Mucosa of descending colon (tissue), 3 donors: Measurements from ENCODE around the gene BCAT1. TPM values are rescaled to one million over a fixed set of nuclear protein-coding genes. Genes with fewer than 3 reads are reported as not detected.

Source experiments
- ATAC-seq: fragments of 200-7000 bp; cut with Tn5 transposase; one replicate; pipeline ENCODE4 v1.9.1; 2020; ENCODE audit warnings: mild to moderate bottlenecking, moderate library complexity
- DNase-seq, 3 donors: peaks; one replicate each; pipeline ENCODE4 v3.0.0-alpha.2; 2020
- H3K36me3 ChIP-seq: fragments of 200-600 bp; one replicate; pipeline ENCODE4 v1.8.0; 2021; ENCODE audit warnings: low read depth, mild to moderate bottlenecking
- H3K4me1 ChIP-seq: fragments of 200-600 bp; one replicate; pipeline ENCODE4 v1.8.0; 2021; ENCODE audit warnings: low read depth, mild to moderate bottlenecking
- H3K4me3 ChIP-seq: fragments of 200-600 bp; one replicate; pipeline ENCODE4 v1.8.0; 2021; ENCODE audit warnings: mild to moderate bottlenecking
- H3K9me3 ChIP-seq: fragments of 200-600 bp; one replicate; pipeline ENCODE4 v1.8.0; 2021; ENCODE audit warnings: mild to moderate bottlenecking
- CTCF ChIP-seq: fragments of 200-600 bp; IDR thresholded peaks from one replicate; pipeline ENCODE4 v1.8.0; 2022; ENCODE audit warnings: antibody characterized with exemption, mild to moderate bottlenecking
- intact Hi-C, 2 donors: fragments of 100-400 bp; cut with DNase I in 1 of 2; cut with micrococcal nuclease in 1 of 2; formaldehyde crosslinking; loops; one replicate each; pipeline versions ENCODE4 v1.11.0 to v1.11.1; 2022; cut with DNase I, micrococcal nuclease
- total RNA-seq, 3 donors: library from RNA; stranded (reverse); fragmentation: NEBNext Ultra II Directional in 2 of 3; extraction: Animal tissue kit (Norgen Biotek cat#: 25700) in 2 of 3; gene quantifications; one replicate each; pipeline versions ENCODE4 v1.2.1 to v1.2.4, GENCODE V29; 2021 to 2023
- donor health status: DM: no; HTN: no; CAD: no; lungs with moderate emphysema.
- donor health status: DM: no; HTN: no; CAD: no.
- donor health status: DM: no; HTN: yes; CAD: no.

Gene BCAT1
- total RNA-seq, 3 donors from 2014 or later, result 5.3 to 19.7 (median 11.1) TPM

- TF ChIP-seq CTCF, result no peak
- intact Hi-C loops, result no loop called here
- Histone ChIP-seq H3K9me3 (no peaks in the 10 kb centered on the region), H3K4me1 (no peaks in the 10 kb centered on the region), H3K4me3 (no peak overlapping the region), H3K36me3 (no peaks in the 10 kb centered on the region)
- no peak for ATAC-seq
- DNase-seq, result no peak
These were observed 49.3 kb downstream of the BCAT1 start for GRCh38 chr12:24899503-24900075.

GRCh38 chr12:24898606-24899005, 50.3 kb downstream of the BCAT1 start:
- Histone ChIP-seq H3K4me3 (no peak overlapping the region), H3K9me3 (no peaks in the 10 kb centered on the region), H3K4me1 (no peaks in the 10 kb centered on the region), H3K36me3 (no peaks in the 10 kb centered on the region)
- no peak for TF ChIP-seq CTCF
- intact Hi-C loops, result no loop called here
- ATAC-seq (no peak), DNase-seq (no peak)

- intact Hi-C loops, result no loop called here
- no peaks in the 10 kb centered on the region for H3K4me1 ChIP-seq
- ATAC-seq, result no peak
These were observed 50.7 kb downstream of the BCAT1 start for GRCh38 chr12:24898185-24898584.

GRCh38 chr12:24896171-24896570, 52.7 kb downstream of the BCAT1 start:
- H3K9me3 ChIP-seq, result no peaks in the 10 kb centered on the region
- H3K4me1 ChIP-seq, result no peaks in the 10 kb centered on the region
- no peak for DNase-seq
- H3K4me3 ChIP-seq, result no peak overlapping the region
- no peak for ATAC-seq
- no peak for TF ChIP-seq CTCF
- intact Hi-C loops, result no loop called here
- H3K36me3 ChIP-seq, result no peaks in the 10 kb centered on the region

More at GRCh38 chr12:24898185-24898584, 50.7 kb downstream of the BCAT1 start:
- Histone ChIP-seq H3K36me3 (no peaks in the 10 kb centered on the region), H3K4me3 (no peak overlapping the region), H3K9me3 (no peaks in the 10 kb centered on the region)
- TF ChIP-seq CTCF, result no peak
- DNase-seq, result no peak

GRCh38 chr12:24895612-24896011, 53.3 kb downstream of the BCAT1 start:
- no peak overlapping the region for H3K4me3 ChIP-seq
- no peaks in the 10 kb centered on the region for H3K36me3 ChIP-seq
- no peaks in the 10 kb centered on the region for H3K9me3 ChIP-seq
- intact Hi-C loops, result no loop called here
- ATAC-seq (no peak), DNase-seq (no peak)
- TF ChIP-seq CTCF, result no peak
- H3K4me1 ChIP-seq, result no peaks in the 10 kb centered on the region

GRCh38 chr12:24894879-24895278, 54.0 kb downstream of the BCAT1 start:
- no peak for ATAC-seq

More at GRCh38 chr12:24894879-24895278, 54.0 kb downstream of the BCAT1 start:
- Histone ChIP-seq H3K4me1 (no peaks in the 10 kb centered on the region), H3K4me3 (no peak overlapping the region), H3K9me3 (no peaks in the 10 kb centered on the region), H3K36me3 (no peaks in the 10 kb centered on the region)
- TF ChIP-seq CTCF, result no peak
- intact Hi-C loops, result no loop called here
- no peak for DNase-seq
